ENCODE results near the gene RGS7.
A peak's percentile ranks its signal among the peaks of the same experiment; 100 is the strongest.
"Not testable (repeated sequence)": the region's sequence is repeated elsewhere in the genome, so short reads cannot be mapped to it uniquely, and the experiment has no call there.

RGS7 gene

DNA sequence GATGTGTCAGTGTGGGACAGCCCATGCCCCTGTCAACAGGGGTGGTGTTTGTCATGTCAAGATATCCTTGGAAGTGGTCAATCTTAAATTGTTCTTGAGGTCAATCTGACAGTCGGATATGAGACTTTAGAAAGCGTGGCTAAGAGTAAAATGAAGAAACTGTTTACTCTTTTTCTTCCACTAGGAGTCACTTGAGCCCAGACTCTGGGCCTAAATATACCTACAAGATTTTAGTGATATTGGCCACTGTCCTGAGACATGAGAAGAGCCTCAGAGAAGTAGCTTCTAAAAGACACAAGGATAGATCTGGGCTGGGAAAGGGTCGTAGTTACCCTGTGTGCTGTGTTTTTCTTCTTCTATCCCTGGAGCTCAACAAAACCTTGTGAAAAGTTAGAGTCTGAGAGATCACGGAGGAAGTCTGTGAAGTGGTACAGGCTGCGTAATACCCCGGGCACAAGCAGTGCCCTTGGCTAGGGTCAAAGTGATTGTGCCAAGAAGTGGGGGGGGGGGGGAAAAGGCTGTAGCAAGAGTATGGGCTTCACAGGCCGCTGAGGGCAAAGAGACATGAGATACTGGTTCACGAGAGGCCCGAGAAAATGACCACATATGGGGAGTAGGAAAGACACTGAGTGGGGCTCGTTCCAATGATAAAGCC is 389.8 kb downstream of the RGS7 start:
- no peak for DNase-seq

DNA sequence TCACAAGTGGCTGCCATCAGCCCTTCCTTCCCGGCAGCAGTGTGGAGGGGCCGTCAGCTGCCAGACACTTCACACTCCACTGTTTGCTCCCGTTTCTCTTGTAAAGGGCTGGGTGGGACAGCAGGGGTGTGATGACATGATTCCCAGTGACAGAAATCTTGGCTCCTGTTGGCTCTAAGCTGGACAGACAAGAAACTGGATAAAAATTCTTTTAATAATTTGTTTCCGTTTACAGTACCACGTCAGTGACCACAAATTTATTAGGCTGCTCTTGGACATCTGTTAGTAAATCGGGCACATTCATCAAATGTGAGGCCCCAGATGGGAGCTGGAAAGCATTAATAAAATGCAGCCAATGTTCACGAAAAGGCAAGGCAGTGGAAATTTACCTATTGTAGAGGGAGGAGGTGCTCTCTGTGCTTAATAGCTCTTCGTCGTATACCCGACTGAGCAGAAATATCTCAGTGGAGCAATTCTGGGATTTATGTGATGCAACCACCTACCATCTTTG is 391.4 kb downstream of the RGS7 start:
- peak; percentile 73 for DNase-seq

DNA sequence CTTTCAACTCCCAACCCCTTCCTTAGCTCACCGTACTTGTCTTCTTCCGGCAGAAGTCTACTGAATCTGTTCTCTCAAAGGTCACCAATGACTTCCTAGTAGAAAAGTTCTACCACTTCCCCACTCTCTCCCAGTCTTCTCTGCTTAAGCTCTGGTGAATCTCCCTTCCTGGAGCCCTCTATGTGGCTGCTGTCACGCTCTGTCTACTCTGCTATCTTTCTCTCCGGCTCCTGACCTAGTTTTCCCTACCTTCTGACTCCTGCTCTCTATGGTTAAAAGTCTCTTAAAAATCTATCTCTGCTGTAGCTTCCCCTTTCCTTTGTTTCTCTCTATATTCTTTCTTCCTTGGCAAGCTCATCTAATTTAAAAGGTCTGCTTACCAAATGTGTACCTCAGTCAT is 394.9 kb downstream of the RGS7 start:
- no peak for DNase-seq

DNA sequence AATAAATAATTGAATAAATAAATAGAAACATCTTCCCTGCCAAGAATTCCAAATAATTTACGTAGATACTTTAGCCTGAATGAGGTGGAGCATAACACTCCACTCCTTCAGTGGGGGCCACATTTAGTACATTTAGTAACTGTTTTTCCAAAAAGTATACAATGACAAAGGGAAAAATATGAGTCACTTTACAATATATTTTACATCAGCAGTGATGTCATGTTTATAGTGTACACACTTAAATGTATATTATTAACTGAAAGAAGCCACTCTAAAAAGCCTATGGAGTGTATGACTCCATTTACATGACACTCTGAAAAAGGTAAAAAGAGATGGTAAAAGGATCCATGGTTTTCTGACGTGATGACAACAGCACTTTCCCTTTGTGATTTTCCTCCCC is 400.6 kb downstream of the RGS7 start:
- DNase-seq: no peak

DNA sequence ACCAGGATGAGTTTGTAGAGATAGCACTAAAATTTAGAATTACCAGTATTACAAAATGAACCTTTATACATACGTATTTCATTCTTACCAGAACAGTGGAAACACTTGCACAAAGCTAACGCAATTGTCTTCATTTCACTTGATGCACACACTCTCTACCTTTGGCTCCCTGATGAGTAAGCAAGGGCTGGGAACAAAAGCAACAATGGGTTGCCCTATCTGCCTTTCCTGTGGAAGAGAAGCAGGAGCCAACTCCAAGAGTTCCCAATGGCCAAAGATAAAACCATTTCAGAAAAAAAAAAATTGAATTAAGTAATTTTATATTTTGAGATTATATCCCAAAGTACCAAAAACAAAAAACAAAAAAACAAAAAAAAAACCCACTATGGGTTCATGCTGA is 401.0 kb downstream of the RGS7 start:
- DNase-seq: no peak

DNA sequence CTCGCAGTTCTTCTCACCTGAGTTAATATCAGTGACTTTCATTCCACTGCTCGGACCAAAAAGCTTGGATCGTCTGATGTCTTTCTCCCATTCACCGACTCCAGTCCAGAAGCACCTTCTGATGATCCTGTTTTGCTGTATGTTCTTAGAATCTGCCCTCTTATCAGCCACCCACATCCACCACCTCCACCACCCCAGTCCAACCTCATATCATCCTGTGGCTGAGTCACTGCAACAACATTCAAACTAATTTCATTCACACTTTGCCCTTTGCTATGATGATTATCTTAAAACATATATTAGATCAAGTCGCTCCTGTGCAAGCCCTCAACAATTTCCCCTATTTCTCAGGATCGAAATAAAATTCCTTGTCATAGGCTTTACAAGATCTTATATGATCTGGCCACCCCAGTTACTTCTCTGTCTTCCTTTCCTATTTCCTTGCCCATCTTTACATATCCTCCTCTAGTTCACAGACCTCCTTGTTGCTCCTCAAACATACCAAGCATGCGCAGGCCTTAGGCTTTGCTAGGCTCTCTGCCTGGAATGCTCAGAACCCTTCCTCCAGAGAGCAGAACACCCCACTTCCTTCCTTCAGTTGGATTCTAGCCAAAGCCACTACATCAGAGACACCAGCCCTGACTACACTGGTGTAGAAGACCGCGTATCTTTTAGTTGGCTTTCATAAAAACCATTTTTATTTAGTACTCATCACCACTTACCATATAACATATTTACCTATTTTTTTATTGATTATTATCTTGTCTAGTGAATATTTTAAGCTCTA is 409.4 kb downstream of the RGS7 start:
- DNase-seq: no peak

DNA sequence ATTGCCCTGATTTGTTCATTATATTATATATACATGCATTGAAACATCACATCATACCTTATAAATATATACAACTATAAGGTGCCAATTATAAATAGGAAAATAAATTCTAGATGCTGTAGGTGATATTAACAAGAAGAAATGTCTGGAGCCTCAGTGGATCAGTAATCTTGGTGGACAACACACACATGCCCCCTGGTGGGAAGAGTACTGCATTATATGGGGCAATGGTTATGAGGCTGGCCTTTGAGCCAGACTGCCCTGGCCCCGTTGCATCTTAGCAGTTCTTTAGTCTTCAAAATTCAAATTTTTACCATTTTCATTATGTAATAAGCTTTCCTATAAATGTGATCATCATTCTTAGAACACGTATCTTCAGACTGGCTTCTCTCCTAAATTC is 410.1 kb downstream of the RGS7 start:
- DNase-seq: peak; percentile 41

DNA sequence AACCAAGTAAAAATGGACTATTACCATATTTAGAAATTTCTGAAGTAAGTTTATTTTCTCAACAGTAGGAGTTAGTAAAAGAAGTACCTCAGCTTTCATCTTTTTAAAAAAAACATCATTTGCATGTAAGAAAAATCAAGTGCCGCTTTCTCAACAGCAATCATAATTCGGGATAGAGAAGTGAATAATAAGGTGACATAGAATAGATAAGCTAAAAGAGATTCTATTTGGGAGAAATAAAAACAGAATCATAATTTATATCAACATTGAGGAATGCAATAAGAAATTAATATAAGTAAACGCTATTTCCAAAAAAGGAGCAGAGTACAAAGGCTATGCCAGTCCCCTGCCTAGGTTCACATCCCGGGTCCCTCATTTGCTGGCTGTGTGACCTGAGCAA is 414.1 kb downstream of the RGS7 start:
- DNase-seq: no peak

DNA sequence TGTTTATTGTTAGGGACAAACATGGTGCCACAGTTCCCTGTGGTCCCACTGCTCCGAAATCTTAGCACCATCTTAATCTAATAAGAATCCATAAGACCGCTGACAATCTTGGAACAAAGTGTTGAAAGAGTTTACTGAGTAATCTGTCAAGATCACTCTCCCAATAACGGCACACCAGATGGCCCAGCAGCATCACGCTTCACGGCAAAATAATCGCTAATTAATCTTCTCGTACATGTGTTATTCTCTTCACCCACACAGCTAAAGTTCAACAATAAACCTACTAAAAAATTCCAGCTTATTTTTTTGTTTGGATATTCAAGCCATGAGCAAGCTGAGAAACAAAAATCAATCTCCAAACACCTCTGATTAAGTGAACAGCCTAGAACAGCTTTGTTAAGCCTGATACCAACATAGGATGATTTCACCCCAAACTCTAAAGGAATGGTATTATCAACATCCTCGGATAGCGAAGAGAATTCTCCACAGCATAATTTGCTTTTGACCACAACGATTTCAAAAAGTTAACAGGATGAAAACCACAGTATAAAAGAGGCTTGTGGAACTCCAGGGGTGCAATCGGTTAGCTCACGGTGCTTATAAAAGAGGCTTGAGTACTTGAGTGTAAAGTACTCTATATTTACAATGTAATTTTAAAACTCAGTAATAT is 415.2 kb downstream of the RGS7 start:
- no peak for DNase-seq

DNA sequence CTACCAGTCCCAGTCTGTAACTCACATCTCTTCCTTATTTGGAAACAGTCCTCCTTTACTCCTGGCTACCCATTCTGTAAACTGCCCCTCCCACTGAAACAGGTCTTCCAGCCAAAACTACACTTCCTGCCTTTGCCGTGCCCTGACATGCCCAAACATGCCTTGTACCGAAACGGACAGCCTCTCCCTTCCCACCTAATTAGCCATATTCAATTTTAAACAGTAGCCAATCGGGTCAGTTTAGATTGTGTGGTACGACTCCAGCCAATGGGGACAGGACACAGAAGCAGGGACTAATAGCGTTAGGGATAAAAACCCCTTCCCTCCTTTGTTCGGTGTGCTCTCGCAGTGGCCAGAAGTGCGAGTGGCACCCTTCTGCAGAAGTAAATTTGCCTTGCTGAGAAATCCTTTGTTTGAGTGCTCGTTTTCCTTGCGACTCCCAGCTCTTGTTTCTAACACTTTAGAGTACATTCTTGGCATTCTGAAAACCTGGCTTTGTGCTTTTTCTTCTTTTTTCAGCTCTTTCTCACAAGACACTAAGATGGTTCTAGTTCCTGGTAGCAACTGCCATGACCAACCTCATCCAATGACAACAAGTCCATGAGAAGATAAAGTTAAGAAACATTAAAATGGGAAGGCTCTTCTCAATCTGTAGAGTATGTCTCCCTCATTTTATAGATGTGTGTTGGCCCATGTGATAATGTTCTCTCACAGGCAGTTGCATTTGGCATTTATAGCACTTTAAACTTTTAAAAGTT is 419.9 kb downstream of the RGS7 start:
- no peak for DNase-seq

DNA sequence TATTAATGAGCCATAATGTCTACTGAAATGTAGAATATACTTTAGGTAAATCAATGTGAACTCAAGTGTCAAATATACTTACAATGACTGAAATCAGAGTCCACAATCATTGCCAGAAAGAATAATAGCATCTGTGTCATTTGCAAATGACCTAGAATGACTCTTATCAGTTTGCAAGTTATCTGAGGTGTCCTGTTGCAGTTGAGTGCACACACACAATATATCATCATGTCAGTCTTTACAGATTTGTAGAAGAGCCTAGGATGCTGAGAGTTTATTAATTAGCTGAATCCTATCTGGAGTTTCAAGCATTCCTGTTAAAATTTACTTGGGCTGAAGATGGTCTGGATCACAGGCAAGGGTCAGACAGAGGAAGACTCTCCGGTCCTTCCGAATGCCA is 421.1 kb downstream of the RGS7 start:
- DNase-seq: no peak

DNA sequence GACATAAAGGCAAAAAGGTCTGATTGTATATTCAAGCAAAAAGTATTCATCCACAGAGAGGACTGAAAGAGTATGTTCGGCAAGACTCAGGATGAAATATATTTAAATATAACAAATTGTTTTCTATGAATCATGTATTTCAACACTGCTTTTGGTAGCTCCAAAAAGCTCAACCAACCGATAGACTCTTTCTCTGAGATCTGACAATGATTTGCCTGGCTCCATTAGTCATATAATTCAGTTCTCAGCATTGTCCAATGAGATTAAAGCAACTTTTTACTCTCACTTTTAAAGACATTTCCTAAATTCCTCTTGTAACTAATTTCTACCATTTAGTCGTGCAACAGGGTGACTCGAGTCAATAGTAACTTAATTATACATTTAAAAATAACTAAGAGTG is 426.0 kb downstream of the RGS7 start:
- DNase-seq: no peak

DNA sequence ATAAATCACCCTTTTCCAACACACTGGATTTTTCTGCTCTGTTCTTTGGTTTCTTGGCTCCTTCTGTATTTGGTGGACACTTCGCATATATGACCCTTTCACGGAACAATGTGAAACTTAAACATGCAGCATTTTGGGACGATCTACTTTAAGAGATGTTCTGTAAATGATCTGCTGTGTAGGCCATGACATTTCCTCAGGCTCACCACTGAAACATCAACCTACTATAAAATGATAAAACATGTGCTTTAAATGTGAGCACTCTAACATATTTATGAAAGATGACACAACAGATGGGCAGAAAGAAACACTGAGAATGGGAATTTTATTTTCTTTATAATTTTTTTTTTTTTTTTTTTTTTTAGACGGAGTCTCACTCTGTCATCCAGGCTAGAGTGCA is 428.7 kb downstream of the RGS7 start:
- no peak for DNase-seq

DNA sequence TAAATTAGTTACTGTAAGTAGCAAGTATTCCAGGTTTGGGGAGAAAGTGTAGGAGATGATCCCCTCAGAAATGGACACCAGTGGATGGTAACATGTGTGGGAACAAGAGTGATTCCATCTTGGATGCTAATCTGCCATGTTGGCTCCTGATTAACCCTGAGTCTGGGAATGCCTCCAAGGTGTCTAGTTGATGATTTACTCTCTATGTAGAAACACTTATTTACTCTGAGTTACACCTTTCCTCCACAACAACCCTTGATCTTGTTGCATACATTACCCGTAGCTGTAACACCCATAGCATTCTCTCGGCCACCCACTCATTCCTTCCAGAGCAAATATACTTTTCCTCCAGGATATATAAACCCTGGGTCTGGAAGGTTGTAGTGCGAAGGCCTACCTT is 429.2 kb downstream of the RGS7 start:
- DNase-seq: no peak

DNA sequence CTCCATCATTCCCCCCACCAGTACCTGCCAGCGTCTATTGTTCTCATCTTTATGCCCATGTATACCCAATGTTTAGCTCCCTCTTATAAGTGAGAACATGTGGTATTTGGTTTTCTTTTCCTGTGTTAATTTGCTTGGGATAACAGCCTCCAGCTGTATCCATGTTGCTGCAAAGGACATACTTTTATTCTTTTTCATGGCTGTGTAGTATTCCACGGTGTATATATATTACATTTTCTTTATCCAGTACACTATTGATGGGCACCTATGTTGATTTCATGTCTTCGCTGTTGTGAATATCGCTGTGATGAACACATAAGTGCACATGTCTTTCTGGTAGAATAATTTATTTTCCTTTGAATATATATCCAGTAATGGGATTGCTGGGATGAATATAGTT is 431.7 kb downstream of the RGS7 start:
- no peak for DNase-seq

DNA sequence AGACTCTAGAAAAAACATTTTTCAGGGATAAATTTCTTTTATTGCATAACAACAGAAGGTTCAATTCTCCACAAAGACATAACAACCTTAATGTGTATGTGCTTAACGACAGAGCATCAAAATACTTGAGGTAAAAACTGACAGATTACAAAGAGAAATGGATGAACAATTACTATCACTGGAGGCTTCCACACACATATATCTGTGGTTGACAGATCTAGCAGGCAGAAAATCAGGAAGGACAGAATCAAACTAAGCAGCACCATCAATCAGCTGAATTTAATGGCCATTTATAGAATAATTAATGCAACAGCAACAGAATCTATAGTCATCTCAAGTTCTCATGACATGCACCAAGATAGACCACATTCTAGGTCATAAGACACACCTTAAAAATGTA is 439.0 kb downstream of the RGS7 start:
- no peak for DNase-seq

DNA sequence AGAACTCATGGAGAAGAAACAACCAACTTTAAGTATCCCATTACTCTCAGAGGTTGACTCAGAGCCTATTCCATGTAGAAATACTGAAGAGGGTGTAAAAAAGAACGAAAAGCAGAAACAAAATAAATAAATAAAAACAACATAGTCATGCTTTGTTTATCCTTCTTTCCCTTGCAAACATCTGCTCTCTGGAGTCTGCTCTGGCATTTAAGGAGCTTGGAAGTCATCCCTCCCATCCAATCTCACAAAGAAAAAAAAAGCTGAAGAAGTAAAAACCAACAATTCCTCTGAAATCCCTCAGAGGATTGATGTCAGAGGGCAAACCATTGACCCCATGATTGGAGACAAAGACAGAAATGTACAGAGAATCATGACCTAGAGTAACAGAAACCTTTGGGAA is 442.5 kb downstream of the RGS7 start:
- DNase-seq: no peak

DNA sequence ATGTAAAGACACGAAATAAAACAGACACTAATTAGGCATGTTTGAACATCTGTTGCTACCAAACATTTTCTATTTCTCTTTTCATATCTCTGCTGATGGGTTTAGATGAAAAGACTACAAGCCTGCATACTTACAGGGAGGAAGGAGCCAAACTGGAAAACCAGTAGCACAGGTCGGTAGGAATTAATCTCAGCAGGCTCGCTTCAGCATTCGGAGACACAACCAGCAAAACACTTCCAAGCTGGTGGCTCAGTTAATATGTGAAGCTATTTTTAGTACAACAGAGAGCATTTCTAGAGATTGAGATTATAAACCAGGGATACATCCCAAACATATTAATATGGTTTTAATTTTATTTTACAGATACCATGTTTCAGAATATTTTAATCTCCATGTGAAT is 444.2 kb downstream of the RGS7 start:
- DNase-seq: no peak

DNA sequence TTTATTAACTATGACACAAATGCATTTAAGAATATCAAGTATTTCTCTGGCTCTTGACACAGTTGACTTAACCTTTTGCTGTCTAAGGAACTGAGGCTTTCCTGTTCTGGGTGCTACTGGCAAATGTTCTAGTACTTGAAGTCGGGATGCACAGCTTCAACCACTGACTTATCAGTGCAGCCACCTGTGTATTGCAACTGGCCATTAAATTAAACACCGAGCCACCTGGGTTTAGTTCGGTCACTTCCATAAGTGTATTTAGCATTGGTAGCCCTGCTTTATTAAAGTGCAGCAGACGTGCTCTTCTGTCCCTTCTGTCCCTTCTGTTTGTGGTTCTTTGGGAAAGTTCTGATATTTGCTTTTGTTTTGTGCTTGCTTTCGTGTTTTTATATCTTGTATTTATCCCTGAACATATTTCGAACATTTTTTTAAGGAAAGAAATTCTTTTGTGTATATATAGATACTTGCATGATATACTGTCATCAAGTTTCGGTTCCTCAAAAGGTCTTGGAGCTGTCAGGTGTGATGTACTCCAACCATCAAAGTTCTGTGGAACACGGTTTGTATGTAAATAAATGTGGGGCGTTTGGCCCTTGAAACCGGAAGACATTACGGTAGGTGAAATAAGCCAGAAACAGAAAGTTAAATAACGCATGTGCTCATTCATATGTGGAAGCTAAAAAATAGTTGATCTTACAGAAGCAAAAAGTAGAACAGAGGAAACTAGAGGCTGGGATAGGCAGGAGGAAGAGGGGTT is 447.1 kb downstream of the RGS7 start:
- no peak for DNase-seq

DNA sequence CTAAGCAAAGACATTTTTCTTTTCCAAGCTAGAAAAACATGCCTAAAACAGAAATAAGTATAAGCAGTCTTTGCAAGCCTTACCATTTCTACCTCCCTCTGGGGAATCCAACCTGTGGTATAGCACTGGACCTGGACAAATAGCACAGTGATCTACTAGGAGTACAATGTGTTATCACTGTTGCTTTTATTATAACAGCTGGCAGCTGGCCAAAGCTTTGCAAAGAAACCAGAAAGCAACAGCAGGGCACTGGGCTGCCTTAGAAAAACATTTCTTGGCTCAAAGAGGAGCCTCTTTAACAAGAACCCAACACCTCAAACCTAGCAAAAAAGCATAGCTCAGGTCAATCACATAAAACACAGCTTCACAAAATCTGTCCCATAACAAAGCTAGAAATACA is 450.5 kb downstream of the RGS7 start:
- no peak for DNase-seq

DNA sequence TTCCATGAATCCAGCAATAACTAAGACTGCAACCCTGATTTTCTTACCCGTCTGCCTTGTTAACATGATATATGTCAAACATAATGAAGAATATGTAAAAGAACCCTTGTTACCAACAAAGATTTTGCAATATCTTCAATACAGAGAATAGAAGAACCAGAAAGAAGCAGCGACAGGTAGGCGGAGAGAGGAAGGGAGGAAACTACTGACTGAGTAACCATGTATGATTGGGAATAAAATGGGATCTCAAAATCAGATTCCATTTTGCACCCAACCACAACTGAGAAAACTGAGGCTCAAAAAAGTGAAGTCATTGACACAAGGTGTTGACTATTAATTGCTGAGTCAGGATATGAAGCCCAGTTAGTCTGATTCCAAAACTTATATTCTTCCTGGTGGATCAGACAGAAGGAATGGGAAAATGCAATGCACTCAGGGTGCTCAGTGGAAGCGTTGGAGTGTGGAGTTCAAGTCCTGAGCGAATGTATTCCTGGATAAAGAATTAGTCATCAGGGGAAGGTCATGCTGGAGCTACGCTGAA is 451.7 kb downstream of the RGS7 start:
- no peak for DNase-seq

DNA sequence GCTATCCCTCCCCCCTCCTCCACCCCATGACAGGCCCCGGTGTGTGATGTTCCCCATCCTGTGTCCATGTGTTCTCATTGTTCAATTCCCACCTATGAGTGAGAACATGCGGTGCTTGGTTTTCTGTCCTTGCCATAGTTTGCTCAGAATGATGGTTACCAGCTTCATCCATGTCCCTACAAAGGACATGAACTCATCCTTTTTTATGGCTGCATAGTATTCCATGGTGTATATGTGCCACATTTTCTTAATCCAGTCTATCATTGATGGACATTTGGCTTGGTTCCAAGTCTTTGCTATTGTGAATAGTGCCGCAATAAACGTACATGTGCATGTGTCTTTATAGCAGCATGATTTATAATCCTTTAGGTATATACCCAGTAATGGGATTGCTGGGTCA is 461.6 kb downstream of the RGS7 start:
- not testable (repeated sequence) for DNase-seq

DNA sequence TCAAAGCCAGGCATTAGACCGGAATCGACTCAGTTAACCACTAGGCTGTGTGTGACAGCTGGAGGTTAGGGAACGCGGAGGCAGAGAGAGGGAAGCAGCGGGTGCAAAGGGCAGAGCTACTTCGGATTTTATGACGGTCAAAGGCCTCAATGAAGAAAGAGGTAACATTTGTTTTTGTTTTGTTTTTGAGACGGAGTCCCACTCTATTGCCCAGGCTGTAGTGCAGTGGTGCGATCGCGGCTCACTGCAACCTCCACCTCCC is 468.3 kb downstream of the RGS7 start:
- no peak for DNase-seq

Data from NCI-H1092 treated with DMSO at 0.1 percent for 48 hours (cell line).